ENCODE data around the gene SENP1. TPM values are rescaled to one million over a fixed set of nuclear protein-coding genes. Genes with fewer than 3 reads are reported as not detected.

SENP1 gene
- total and polyA plus RNA-seq, 2 of the 13 experiments (the other 11 are each of a cell fraction or from before 2014, with no cell fraction given), result 14.0 to 20.2 TPM

DNA sequence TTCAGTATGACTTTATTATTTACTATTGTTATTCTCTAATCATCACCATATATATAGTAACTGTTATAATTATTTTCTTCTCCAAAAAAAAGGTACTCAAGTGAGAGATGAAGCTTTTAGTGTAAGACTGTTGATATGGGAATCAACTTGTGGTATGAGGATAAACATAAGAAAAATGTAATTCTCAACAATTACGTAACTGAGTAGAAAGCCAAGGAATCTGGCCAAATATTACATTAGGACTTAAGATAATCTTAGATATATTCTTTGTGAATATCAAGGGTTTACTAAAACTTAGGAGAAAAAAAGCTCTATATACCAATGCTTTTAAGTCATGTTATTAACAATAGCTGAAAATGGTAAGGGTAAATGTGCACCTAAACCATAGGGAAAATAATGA is 13.3 kb downstream of the SENP1 start:
- in situ Hi-C loops (cut with HindIII; ENCODE audit: extremely low pct_ligation_motif_present, low pct_unique_long_range_greater_than_20kb), result no loop called here
- Histone ChIP-seq H3K4me3 (replicated peaks in 1 of 3; ENCODE audit: insufficient read depth in 1 of 3, low read depth in 2 of 3, low read length in 3 of 3) (no peak overlapping the region), H3K9ac (ENCODE audit: insufficient read depth, low read depth, low read length) (no peak overlapping the region), H4K20me1 (ENCODE audit: insufficient read depth, low read length) (no peaks in the 10 kb centered on the region), H3K27me3 (ENCODE audit: control insufficient read depth in 1 of 2, insufficient read depth in 2 of 2, low read length in 2 of 2) (no peaks in the 10 kb centered on the region), H2AFZ (ENCODE audit: low read length) (no peak overlapping the region), H3K9me3 (ENCODE audit: low read length) (no peaks in the 10 kb centered on the region), H3K36me3 (replicated peaks in 1 of 2; ENCODE audit: control insufficient read depth in 1 of 2, insufficient read depth in 2 of 2, low read length in 2 of 2) (peaks cover 8 to 36% of the 10 kb centered on the region in 2 experiments), H3K27ac (ENCODE audit: extremely low read length, insufficient read depth, low read length) (no peak overlapping the region), H3K4me1 (ENCODE audit: insufficient read depth, low read length) (no peaks in the 10 kb centered on the region), H3K79me2 (ENCODE audit: insufficient read depth, low read length) (no peaks in the 10 kb centered on the region), H3K4me2 (ENCODE audit: low read depth, low read length) (no peak overlapping the region)
- ATAC-seq, result no peak
- no TSS peak for BruUV-seq (replicated peaks)
- FAIRE-seq, result no peak
- TF ChIP-seq YEATS2 (CRISPR knock-in tag; IDR thresholded peaks at IDR 0.05; ENCODE audit: borderline replicate concordance), result no peak
- TF ChIP-seq KLF12 (CRISPR knock-in tag; IDR thresholded peaks at IDR 0.05; ENCODE audit: borderline replicate concordance), result no peak
- TF ChIP-seq, protein P1, sequence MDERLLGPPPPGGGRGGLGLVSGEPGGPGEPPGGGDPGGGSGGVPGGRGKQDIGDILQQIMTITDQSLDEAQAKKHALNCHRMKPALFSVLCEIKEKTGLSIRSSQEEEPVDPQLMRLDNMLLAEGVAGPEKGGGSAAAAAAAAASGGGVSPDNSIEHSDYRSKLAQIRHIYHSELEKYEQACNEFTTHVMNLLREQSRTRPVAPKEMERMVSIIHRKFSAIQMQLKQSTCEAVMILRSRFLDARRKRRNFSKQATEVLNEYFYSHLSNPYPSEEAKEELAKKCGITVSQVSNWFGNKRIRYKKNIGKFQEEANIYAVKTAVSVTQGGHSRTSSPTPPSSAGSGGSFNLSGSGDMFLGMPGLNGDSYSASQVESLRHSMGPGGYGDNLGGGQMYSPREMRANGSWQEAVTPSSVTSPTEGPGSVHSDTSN (CRISPR knock-in tag; IDR thresholded peaks at IDR 0.05), result no peak
- no peak for TF ChIP-seq XRCC5 (optimal IDR thresholded peaks at IDR 0.05; ENCODE audit: low read length)
- no peak for TF ChIP-seq MIER2 (CRISPR knock-in tag; IDR thresholded peaks at IDR 0.05)
- TF ChIP-seq, protein P2, sequence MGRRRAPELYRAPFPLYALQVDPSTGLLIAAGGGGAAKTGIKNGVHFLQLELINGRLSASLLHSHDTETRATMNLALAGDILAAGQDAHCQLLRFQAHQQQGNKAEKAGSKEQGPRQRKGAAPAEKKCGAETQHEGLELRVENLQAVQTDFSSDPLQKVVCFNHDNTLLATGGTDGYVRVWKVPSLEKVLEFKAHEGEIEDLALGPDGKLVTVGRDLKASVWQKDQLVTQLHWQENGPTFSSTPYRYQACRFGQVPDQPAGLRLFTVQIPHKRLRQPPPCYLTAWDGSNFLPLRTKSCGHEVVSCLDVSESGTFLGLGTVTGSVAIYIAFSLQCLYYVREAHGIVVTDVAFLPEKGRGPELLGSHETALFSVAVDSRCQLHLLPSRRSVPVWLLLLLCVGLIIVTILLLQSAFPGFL (CRISPR knock-in tag; IDR thresholded peaks at IDR 0.05), result no peak
- TF ChIP-seq, protein P3, sequence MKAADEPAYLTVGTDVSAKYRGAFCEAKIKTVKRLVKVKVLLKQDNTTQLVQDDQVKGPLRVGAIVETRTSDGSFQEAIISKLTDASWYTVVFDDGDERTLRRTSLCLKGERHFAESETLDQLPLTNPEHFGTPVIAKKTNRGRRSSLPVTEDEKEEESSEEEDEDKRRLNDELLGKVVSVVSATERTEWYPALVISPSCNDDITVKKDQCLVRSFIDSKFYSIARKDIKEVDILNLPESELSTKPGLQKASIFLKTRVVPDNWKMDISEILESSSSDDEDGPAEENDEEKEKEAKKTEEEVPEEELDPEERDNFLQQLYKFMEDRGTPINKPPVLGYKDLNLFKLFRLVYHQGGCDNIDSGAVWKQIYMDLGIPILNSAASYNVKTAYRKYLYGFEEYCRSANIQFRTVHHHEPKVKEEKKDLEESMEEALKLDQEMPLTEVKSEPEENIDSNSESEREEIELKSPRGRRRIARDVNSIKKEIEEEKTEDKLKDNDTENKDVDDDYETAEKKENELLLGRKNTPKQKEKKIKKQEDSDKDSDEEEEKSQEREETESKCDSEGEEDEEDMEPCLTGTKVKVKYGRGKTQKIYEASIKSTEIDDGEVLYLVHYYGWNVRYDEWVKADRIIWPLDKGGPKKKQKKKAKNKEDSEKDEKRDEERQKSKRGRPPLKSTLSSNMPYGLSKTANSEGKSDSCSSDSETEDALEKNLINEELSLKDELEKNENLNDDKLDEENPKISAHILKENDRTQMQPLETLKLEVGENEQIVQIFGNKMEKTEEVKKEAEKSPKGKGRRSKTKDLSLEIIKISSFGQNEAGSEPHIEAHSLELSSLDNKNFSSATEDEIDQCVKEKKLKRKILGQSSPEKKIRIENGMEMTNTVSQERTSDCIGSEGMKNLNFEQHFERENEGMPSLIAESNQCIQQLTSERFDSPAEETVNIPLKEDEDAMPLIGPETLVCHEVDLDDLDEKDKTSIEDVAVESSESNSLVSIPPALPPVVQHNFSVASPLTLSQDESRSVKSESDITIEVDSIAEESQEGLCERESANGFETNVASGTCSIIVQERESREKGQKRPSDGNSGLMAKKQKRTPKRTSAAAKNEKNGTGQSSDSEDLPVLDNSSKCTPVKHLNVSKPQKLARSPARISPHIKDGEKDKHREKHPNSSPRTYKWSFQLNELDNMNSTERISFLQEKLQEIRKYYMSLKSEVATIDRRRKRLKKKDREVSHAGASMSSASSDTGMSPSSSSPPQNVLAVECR (CRISPR knock-in tag; IDR thresholded peaks at IDR 0.05; ENCODE audit: borderline replicate concordance), result no peak
- TF ChIP-seq ZNF672 (CRISPR knock-in tag; IDR thresholded peaks at IDR 0.05), result no peak
- TF ChIP-seq ZNF710 (CRISPR knock-in tag; IDR thresholded peaks at IDR 0.05; ENCODE audit: borderline replicate concordance), result no peak
- TF ChIP-seq DPF2 (CRISPR knock-in tag; IDR thresholded peaks at IDR 0.05; ENCODE audit: borderline replicate concordance, low read depth), result no peak
- TF ChIP-seq ZNF276 (CRISPR knock-in tag; IDR thresholded peaks at IDR 0.05; ENCODE audit: low read depth), result no peak
- no peak for TF ChIP-seq RXRA (CRISPR knock-in tag; IDR thresholded peaks at IDR 0.05)
- ChIA-PET POLR2A (no interaction called here), CTCF (ENCODE audit: low intra/inter-chr PET ratio, low total read pairs) (no interaction called here)
- intact Hi-C loops (cut with micrococcal nuclease; ENCODE audit: unreplicated experiment), result no loop called here
- WGBS (ENCODE audit: low lambda C conversion rate), result 100% methylated on average over 1 of the region's 1 CpG
- DNase-seq (ENCODE audit: low spot score), result no peak

All from HepG2 (cell line).